22Rv1 (cell line): ENCODE measurements around the gene PC.

ENCODE experiments used
- H3K27ac ChIP-seq: fragments of 450-650 bp; 2 replicates; pipeline ENCODE4 v1.5.1; 2017
- ZFX ChIP-seq: fragments of 450-650 bp; IDR thresholded peaks from 2 replicates; pipeline ENCODE4 v1.6.1; 2017; ENCODE audit warnings: antibody characterized with exemption, borderline replicate concordance
- TF ChIP-seq, protein P1 (sequence below): fragments of 450-650 bp; IDR thresholded peaks from 2 replicates; pipeline ENCODE4 v1.5.1; 2017; ENCODE audit warnings: mild to moderate bottlenecking

The PC gene

DNA sequence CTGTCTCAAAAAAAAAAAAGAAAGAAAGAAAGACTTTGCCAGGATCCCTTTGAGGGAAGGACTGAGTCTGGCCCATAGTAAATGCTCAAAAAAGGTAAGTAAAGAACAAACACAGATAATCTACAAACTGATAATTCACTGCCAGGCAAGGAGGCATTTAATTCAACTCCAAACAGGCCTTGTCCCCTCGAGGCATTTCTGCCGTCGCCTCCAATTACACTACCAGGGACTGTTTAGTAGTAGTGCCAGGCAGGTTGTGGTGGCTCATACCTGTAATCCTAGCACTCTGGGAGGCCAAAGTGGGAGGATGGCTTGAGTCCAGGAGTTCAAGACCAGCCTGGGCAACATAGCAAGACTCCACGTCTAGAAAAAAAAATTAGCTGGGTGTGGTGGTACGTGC is 43.7 kb downstream of the PC start:
- TF ChIP-seq ZFX = no peak
- TF ChIP-seq, protein P1, sequence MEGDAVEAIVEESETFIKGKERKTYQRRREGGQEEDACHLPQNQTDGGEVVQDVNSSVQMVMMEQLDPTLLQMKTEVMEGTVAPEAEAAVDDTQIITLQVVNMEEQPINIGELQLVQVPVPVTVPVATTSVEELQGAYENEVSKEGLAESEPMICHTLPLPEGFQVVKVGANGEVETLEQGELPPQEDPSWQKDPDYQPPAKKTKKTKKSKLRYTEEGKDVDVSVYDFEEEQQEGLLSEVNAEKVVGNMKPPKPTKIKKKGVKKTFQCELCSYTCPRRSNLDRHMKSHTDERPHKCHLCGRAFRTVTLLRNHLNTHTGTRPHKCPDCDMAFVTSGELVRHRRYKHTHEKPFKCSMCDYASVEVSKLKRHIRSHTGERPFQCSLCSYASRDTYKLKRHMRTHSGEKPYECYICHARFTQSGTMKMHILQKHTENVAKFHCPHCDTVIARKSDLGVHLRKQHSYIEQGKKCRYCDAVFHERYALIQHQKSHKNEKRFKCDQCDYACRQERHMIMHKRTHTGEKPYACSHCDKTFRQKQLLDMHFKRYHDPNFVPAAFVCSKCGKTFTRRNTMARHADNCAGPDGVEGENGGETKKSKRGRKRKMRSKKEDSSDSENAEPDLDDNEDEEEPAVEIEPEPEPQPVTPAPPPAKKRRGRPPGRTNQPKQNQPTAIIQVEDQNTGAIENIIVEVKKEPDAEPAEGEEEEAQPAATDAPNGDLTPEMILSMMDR = no peak
- H3K27ac ChIP-seq = no peak overlapping the region

DNA sequence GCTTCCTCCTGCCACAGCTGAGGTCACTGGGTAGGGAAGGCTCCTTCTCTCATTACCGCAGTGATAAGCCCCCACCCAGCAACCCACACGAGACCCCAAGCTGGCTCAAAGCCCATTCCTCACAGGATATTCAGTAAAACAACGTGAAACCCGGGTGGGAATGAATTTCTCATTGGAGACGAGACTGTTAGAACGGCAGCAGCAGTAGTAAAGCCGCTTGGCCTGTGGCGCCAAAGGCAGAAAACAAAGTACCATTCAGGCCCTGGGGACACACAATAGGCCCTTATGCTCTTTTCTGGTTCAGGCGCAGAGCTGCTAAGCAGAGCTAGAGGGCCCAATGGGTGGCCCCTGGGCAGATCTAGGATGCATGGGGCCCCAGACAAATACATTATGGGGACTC is 45.3 kb downstream of the PC start:
- no peak for TF ChIP-seq ZFX
- TF ChIP-seq, protein P1 = no peak
- H3K27ac ChIP-seq = no peak overlapping the region

DNA sequence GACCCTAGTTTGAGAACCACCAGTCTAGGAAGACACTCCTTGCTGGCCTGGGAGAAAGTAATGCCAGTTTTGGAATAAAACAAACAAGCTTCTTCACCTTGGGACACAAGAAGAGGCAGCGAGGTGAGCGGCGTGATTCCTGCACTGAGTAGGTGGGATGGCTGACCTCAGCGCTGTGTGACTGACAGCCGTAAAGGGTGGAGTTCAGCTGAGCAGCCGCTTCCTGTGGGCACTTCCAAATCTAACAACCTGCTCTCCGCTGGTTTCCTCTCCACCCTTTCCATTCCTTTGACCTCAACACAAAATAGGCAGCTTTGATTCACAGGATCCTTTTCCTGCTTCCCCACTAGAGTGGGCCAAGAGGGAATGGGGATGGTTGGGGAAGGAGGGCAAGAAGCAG is 45.8 kb downstream of the PC start:
- no peak overlapping the region for H3K27ac ChIP-seq

DNA sequence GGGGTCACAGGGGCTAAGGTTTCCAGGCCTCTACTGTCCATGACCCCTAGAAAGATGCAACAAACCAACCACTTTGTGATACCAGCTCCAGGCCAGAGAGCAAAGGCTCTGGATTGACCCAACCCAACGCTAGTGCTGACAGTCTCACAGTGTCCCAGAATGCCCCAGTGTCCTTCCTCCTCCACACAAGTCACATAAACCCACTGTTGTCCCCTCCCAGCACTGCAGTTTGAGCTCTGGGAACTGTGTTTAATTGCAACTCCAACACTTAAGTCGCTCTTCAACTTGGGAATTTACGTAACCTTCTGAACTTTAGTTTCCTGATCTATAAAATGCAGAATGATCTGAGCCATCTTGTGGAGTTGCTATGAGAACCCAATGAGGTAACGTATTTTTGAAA is 47.5 kb downstream of the PC start:
- TF ChIP-seq ZFX = no peak
- TF ChIP-seq, protein P1 = no peak

More for the DNA sequence above, 45.8 kb downstream of the PC start:
- no peak for TF ChIP-seq ZFX
- TF ChIP-seq, protein P1 = no peak

DNA sequence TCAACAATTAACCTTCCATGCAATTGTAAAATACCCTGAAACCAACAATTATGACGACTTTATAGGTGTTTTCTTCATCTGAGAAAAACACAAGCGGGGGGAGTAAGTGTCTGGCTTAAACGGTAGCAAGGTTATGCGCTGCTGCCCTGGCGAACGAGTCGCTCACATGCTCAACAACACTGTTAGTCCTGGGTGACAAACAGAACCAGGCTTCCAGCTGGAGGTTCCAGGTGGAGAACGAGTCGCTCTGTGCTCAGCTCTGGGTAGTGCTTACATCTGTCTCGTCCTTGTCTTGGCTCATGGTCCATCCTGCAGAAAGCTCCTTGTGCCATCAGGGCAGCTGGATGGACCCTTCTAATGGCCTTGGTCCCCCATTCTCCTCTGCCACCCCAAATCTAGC is 48.2 kb downstream of the PC start:
- TF ChIP-seq ZFX = no peak
- TF ChIP-seq, protein P1 = no peak
- no peak overlapping the region for H3K27ac ChIP-seq

More for the DNA sequence above, 47.5 kb downstream of the PC start:
- no peak overlapping the region for H3K27ac ChIP-seq

DNA sequence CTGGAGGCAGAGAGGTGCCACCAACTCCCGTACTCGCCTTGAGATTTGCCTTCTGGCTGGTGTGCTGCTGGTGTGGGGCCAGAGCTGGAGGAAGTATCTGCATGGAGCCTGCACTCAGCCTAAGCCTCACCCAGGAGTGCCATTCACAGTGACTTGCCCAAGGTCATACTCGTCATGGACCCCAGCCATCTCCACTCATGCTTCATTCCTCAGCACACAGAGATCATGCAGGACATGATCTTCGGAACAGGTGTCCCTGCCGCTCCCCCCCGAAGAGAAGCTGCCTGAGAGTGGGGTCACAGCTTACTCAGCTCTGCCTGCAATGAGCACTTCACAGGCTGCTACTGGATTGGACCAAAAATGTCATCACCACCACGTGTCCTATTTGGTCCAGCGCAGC is 49.0 kb downstream of the PC start:
- H3K27ac ChIP-seq = no peak overlapping the region
- no peak for TF ChIP-seq ZFX
- TF ChIP-seq, protein P1 = no peak

DNA sequence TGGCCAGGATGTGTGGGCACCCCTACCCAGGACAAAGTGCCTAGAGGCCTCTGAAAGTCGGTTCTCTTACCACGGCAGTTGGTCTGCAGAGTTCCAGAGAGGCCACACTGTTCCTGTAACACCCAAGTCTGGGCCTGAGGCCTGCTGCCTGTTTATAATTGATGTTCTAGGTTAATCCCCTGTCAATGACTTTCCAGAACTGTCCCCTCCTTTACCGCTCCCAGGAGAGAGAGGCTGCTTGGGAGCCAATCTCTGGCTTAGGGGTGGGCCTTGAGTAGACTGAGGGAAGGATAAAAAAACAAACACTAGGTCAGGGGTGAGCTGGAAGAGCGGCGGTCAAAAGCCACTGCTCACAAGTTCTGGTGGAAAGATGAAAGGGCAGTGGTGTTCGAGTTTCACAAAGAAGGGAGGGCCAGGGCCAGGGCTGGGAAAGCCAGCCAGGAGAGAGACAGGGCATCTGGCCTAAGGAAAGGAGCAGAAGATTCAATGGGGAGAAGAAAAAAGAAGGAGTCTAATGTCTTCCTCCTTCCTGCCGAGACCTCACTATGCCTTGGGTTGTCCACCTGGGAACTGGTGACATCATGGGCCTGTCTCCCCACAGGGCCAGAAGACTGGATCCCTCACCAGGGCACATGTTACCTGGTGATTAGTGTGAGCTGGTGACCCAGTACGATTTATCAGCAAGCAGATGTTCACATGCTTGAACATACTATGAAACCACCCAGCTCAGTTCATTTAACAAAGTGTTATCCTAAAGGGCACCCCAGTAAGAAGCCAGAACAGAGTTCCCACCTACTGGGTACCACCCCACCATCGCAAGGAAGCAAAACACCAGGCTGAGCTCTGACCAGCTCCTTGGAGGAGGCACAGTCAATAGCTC is 50.2 kb downstream of the PC start:
- no peak overlapping the region for H3K27ac ChIP-seq
- TF ChIP-seq, protein P1 = no peak
